GM19438 (cell line): ENCODE measurements around the gene CDH22.

Experiments
- ATAC-seq: cut with Tn5 transposase; IDR thresholded peaks from one replicate; pipeline ENCODE4 v1.9.1; 2021; ENCODE audit warnings: low read depth; ENCODE audit not compliant: unreplicated experiment

CDH22 gene

DNA sequence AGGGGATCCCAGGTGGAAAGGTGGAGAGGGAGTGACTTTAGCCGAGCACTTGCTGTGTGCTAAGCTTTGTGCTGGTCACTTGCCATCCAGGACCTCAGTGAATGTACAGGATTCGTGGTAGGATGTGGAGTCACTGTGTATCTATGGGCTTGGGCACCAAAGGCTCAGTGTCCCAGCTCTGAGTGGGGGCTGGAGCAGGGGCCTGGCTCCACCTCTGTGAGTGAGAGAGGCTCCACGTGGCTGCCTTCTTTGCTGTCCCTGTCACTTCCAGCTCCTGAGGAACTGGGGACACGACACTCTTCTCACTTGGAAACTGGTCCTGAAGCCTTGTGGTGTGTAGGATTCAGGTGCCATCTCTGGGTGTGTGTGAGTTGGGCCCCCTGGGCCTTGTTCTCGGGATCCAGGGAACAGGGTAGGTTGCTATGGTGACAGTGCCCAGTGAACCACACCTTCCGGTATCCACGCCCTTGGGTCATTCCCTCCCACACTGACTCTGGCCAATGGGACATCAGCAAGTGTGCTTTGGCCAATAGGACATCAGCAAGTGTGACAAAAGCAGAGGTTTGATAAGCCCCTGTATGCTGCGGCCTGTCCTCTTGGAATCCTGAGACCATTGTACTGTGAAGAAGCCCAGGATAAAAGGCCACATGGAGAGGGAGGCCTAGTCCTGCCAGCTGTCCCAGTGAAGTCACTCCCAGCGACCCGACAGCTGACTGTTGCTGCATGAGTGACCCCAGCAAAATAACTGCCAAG lies 87.7 kb downstream of the CDH22 start:
- no peak for ATAC-seq

GRCh38 chr20:46219920-46220319 lies 88.4 kb downstream of the CDH22 start:
- ATAC-seq: no peak

DNA sequence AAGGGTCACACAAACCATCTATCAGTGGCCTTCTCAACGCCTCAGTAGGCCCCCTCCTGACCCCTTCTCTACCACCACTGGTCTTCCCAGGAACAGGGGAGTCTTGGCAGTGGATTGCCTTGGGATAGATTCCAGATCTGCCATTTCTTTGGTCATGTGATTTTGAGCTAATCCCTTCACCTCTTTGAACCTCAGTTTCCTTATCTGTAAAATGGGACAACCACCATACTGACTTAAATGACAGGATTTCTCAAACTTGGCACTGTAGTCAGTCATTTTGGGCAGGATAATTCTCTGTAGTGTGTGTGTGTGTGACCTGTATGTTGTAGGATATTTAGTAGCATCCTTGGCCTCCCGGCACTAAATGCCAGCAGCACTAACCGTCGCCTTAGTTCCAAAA lies 89.1 kb downstream of the CDH22 start:
- ATAC-seq: no peak

DNA sequence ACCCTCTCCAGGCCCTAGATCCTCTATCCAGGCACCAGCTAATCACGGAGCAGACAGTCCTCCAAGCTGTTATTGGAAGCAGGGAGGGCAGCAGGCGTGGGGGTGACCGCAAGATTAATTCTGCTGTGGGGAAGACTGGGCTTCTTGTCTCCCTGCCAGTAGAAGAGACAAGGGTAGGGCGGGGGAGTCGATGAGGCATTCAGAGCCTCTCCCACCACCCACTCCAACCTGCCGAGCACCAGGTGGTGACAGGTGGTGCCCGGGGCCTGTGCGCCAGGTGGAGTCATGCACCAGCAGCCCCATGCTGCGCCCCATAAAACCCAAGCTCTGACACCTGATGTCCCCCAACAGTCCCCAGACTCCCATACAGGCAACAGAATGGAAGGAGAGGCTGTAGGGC lies 89.6 kb downstream of the CDH22 start:
- ATAC-seq: no peak

DNA sequence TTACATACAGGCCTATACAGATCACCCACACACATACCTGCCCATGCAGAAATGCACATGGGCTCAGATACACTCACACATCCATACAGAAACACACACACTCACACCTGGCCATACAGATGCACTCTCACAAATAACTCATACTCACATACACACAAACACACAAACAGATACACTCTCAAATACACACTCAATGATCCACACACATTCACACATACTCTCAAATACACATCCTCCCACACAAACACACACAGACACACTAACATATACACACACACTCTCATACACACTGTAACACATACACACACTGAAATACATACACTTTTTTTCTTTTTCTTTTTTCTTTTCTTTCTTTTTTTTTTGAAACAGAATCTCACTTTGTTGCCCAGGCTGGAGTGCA lies 90.7 kb downstream of the CDH22 start:
- ATAC-seq: no peak

DNA sequence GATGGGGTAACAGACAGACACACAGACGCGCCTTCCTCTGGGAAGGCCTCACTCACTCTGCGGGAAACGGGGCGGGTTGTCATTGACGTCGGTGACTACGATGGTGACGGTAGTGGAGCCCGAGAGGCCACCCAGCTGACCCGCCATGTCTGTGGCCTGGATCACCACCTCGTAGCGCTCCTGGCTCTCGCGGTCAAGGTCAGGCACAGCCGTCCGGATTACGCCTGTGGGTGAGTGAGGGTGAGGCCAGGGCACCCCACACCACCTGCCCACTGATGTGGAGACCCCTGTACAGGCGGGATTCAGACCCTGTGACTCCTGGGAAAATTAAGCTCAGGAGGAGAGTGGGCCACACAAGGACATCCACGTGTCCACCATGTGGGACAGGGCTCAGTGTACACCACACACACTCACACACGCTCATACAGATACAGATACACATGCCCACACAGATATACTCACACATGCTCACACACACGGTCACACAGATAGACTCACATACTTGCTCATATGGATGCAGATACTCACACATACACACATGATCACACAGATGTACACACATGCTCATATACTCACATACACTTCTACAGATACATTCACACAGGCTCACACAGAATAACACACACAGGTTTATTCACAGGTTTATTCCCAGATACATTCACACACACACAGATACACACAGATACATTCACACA lies 91.4 kb downstream of the CDH22 start:
- ATAC-seq: no peak

DNA sequence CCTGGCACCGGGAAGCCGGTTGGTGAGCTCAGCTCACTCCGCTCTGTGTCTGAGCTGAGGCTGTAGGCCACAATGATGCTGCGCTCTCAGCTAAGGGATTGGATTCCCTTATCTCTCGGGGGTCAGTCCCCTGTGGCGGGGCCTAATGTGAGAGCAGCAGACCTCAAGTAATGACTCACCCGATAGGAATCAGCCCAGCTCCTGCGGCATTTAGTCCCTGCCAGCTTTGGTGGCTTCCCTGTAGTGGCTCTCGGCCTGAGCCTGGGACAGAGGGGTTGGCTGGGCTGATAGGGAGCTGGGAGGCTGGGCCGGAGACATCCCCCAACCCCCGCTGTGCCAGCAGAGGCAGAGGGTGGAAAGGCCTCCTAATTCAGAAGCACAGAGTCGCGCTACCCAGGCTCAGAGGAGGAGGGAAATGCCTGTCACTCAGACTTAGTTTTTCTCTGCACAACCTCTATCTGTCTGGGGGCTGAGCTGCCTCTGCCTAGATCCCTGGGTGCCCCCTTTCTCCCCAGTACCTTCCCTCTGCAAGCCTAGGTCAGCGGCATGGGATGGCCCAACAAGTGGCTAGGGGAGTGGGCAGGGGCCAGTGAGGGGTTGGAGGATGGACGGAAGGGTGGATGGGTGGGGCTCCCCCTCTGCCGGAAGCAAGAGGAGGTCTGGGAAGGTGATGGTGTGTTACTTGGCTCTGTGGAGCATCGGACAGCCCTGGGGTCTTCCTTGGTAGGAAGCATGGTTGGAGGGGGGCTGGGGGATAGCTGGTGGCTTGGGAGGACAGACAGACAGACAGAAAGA lies 92.2 kb downstream of the CDH22 start:
- ATAC-seq: no peak

GRCh38 chr20:46214824-46215488 lies 93.3 kb downstream of the CDH22 start:
- no peak for ATAC-seq

DNA sequence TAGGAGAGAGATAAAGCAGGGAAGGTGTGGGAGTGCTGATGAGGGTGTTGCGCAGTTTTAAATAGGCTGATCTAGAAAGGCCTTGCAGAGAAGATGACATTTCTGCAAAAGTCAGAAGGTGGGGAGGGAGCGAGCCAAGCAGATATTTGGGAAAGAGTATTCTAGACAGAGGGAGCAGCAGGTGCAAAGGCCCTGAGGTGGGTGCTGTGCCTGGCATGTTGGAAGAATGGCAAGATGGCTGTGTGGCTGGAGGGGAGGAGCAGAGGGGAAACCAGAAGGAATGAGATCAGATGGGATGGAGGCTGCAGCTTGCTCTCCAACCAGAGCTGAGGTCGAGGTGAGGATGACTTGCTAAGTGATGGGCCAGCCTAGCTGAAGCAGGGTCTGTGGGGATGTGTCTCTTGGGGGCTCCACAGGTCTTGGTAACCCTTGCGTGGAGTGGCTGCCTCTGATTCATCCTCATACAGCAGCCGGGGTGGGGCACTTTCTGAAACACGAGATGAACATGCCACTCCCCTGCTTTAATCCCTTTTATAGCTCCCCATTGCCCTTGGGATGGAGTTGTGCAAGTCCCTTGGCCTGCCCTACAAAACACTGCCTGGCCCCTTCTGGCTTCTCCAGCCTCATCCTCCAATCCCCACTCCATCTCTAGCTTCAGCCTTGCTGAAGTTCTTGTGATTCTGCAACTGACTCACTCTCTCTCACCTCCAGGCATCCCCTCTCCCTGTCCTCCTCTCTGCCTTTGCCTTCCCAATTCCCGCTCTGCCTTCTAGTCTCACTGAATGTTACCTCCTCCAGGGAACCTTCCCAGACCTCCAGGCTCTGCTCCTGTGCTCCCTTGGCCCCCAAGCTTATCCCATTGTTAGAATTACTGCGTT lies 94.1 kb downstream of the CDH22 start:
- ATAC-seq: no peak

GRCh38 chr20:46212876-46213275 lies 95.4 kb downstream of the CDH22 start:
- ATAC-seq: no peak

GRCh38 chr20:46212252-46212651 lies 96.0 kb downstream of the CDH22 start:
- no peak for ATAC-seq

GRCh38 chr20:46211331-46211722 lies 97.0 kb downstream of the CDH22 start:
- ATAC-seq: no peak

GRCh38 chr20:46210672-46211330 lies 97.5 kb downstream of the CDH22 start:
- no peak for ATAC-seq

GRCh38 chr20:46209930-46210671 lies 98.2 kb downstream of the CDH22 start:
- no peak for ATAC-seq

GRCh38 chr20:46207793-46208192 lies 100.5 kb downstream of the CDH22 start:
- no peak for ATAC-seq

DNA sequence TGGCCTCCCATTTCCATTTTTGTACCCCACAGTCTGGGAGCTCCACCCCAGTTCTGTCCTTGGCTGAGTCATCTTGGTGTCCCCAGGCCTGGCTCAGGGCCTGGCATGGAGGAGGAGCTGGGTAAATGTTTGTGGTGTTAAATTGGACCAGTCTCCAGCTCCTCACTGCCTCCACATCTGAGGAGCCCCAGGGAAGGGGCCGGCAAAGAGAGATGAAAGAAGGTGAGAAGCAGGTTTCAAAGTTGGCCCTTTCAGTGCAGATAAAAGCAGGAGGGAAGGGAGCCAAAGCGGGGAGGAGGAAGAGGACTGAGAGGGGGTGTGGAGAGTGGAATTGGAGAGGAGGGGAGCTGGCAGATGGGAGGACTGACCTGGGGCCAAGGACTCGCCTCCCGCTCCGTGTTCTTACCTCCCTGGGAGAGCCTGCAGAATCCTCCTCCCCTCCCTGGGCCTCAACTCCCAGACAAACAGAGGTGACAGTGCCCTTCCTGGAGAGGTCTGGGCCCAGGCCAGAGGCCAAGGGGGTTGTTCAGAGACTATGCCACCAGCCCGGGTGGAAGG lies 101.2 kb downstream of the CDH22 start:
- no peak for ATAC-seq

GRCh38 chr20:46206025-46206424 lies 102.3 kb downstream of the CDH22 start:
- ATAC-seq: no peak

DNA sequence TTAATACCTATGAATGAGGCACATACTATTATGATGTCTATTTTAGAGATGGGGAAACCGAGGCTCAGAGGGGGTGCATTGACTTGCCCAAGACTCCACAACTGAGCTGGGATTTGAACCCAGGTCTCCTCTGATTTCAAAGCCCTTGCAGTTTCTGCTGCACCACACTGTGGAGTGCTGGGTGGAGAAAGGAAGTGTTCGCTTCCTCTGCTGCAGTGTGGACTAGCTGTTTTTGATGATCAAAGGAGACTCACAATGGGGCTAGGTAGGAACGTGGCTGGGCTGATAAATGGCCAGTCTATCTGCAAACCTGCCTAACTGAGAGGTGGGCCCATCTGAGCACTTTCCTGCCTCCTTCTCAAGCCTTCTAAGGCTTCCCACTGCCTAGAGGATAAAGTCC lies 102.9 kb downstream of the CDH22 start:
- no peak for ATAC-seq
